Activated T-cell treated with anti-CD3 and anti-CD28 coated beads for 1 hour (primary cell): ENCODE results near the gene SRGAP2C.
"Not testable (repeated sequence)": the region's sequence is repeated elsewhere in the genome, so short reads cannot be mapped to it uniquely, and the experiment has no call there.

Experiments used
- DNase-seq: peaks from one replicate; pipeline ENCODE4 v3.0.0-alpha.2; 2020; ENCODE audit warnings: low read depth

Gene SRGAP2C

GRCh38 chr1:121184290-121185127 is at the start of gene SRGAP2C, which contains the start of gene FAM72B:
Gene SRGAP2C (plus strand): TSS chr1:121184975. CDS start chr1:121187447, 2,472 bp downstream.
Gene FAM72B (minus strand): TSS chr1:121184340. CDS start chr1:121183489, 851 bp downstream.
- peak; percentile 71 for DNase-seq

DNA sequence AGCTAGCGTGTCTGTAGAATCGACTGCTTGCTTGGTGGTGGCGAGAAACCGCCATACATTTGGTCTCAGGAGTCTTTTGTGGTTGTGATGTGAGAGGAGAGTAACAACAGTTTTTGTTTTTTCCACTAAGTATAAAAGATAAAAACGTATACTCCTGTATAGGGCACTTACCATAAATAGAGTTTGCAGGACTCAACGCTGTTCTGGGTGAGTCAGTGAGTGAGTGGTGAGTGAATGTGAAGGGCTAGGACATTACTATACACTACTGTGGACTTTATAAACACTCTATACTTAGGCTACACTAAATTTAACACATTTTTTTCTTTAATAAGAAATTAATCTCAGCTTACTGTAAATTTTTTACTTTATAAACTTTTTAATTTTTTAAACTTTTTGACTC is 44.4 kb upstream of the SRGAP2C start:
- DNase-seq: not testable (repeated sequence)

DNA sequence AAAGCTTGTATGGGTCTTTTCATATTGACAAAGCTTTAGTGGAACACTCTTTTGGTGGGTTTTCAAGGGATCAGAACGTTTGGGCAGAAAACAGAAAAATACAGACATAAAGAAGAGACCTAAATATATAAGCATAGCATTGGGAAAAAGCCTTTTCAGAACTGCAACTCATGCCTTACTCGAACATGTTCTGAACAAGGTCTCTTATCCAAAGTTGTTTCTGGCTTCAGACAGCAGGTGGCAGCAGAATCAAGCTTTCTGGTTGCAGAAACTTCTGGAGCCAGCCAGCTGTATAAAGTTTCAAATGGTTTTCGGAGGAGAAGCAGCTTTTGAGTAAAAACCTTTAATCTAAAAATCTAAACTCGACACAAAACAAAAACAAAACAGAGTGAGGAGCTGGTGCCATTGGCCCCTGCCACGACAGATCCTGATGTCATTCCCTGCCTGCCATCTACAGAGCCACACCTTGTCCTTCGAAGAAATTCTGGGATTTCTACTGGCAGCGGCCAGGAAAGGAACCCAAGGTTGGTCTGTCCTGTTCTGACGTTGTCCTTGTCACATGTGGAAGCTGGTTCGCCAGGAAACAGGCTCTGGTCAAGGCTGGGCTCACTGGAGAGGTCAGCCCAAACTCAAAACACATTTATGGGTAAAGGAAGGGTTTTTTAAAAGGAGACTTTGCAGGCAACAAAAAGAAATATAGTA is 36.1 kb upstream of the SRGAP2C start:
- not testable (repeated sequence) for DNase-seq

DNA sequence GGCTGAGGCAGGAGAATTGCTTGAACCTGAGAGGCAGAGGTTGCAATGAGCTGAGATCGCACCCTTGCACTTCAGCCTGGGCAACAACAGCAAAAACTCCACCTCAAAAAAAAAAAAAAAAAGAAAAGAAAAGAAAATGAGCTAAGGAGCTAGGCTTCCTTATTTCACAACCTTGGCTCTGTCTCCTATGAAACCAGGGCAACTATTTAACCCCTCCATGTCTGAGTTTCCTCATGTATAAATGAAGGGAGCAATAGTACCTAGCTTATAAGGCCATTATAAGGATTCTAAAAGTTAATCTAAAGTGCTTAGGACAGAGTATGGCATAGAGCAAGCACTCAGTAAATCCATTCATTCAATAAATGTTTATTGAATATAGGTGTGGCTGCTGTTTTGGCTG is 33.5 kb upstream of the SRGAP2C start:
- DNase-seq: not testable (repeated sequence)

GRCh38 chr1:121152788-121153187 is 32.0 kb upstream of the SRGAP2C start:
- DNase-seq: not testable (repeated sequence)

DNA sequence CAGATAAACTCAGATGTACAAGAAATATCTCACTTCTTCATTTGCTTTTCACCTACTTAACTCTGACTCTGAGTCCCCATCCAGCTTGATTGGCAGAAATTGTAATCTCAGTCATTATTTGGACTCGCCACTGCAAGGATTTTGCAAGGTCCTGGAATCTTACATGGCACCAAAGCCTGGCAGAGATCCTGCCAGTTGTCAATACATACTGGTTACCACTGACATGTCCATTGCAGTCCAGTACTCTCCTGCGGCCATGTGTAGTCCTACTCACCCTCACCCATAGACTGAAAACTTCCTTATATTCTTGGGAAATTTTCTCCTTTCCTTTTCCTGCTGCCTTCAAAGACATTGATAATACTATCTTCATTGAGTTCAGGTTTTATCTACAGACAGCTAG is 30.0 kb upstream of the SRGAP2C start:
- not testable (repeated sequence) for DNase-seq

DNA sequence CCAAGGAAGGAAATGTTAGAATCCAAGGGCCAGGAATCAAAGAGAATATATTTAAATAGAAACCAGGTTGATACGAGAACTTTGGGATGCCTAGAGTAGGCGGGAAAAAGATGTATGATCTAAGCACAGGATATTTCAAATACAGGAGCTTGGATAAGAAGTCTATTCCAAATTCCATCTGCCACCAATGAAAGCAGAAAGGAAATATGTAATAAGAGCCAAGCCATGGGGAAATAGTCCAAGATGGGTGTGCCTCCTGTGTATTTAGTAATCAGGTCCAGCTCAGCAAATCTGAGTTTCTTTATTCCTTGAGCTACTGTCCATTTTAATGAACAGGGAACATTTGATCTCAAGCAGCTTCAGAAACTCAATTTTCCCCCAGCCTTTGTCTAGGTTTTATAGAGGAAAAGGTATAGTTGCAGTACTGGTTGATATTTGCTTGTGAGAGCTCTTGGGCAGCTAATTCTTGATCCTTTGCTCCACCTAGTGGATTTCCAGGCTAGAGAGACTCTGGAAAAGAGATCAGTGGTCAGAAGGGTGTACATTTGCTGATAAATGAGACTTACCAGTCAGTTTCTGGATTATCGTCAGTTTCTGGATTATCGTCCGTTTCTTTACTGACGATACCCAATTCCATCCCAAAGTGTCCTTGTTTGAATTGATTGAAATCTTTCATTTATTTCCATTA is 29.0 kb upstream of the SRGAP2C start:
- not testable (repeated sequence) for DNase-seq

DNA sequence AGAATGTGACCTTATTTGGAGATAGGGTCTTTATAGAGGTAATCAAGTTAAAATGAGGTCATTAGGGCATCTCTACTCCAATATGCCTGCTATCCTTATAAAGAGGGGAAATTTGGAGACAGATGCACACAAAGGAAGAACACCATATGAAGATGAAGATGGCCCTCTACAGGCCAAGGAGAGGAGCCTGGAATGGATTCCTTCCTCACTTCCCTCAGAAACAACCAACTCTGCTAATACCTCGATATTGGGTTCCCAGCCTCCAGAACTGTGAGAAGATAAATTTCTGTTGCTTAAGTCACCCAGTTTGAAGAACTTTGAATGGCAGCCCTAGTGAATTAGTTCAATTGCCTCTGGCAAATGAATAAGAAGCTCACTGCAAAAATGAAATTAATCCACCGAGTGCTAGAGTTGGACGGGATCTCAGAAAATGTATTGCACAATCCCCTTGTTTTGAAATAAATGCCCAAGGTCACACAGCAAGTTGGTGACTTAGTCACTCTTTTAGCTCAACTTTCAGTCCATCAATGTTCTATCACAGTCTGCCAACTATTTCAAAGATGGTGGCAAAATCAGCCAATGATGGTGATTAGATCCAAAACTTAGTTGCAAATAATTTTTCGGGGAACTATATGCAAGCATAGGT is 27.7 kb upstream of the SRGAP2C start:
- not testable (repeated sequence) for DNase-seq

DNA sequence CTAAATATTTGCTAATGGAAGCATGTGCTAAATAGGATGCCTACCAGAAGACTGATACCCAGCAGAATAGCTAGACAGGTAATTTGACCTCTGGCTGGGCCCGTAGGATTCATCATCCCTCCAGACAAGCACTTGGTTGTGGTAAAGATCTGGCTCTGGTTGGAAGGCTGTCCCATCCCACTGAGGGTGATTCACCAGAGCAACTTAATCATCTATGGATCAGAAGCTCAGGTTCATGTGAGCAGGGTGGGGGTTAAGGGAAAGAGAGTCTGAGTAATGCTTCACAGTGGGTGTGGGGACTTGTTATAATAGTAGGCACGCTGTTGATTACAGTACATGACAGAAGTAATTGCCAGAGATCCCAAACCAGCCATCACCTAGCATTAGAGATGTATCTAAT is 27.2 kb upstream of the SRGAP2C start:
- DNase-seq: not testable (repeated sequence)

GRCh38 chr1:121160118-121160517 is 24.7 kb upstream of the SRGAP2C start:
- DNase-seq: not testable (repeated sequence)

DNA sequence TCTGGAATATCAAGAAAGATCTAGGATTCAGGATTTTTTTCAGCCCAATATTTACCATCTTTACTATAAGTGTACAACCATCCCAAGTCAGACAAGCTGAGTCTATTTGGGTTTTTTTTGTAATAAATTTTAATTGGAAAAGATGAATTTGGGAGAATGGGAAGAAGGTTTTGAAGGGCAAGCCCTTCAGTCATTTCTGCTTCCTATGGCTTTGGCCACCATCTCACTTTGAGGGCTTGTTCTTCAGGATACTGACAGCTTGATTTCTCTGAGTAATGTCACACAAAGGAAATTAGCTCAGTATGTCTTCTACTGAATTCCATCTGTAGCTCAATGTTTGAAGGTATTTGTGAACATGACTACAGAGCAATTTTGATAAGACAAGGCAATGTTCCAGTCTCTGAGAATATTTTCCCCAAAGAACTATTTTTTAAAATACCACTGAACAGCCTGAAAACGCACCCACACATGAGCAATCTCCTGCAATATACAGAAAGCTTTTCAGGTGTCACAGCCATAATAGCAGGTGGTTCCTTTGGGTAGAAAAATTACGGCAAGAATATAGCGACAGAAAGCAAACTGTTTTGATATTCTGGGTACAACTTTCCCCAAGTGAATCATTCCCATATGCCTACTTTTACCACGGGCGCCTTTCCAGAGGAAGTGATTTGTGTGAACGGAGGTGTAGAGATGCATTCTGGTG is 23.4 kb upstream of the SRGAP2C start:
- DNase-seq: not testable (repeated sequence)

- DNase-seq: not testable (repeated sequence)
Measured at GRCh38 chr1:121163850-121164757, 20.7 kb upstream of the SRGAP2C start.

- DNase-seq: not testable (repeated sequence)
Measured at GRCh38 chr1:121165296-121165695, 19.5 kb upstream of the SRGAP2C start.

DNA sequence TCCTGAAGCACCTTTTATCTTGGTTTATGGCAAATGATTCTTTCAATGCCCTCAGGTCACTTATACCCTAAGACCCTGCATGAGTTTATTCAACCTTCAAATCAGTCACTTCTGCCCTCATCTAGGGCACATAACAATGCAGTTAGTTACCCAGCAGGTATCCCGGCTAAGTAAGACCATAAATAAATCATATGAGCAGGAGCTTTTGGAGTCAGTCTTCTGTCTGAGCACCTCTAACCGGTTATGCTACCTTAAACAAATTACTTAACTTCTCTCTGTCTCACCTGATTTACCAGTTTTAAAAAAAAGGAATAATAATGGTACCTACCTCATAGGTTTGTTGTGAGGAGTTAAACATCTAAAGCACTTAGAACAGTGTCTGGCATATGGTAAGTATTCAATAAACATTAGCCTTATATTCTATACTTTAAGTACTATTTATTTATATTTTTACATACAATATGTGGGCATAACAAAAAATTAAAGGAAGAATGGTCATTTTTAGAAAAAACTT is 17.5 kb upstream of the SRGAP2C start:
- not testable (repeated sequence) for DNase-seq

DNA sequence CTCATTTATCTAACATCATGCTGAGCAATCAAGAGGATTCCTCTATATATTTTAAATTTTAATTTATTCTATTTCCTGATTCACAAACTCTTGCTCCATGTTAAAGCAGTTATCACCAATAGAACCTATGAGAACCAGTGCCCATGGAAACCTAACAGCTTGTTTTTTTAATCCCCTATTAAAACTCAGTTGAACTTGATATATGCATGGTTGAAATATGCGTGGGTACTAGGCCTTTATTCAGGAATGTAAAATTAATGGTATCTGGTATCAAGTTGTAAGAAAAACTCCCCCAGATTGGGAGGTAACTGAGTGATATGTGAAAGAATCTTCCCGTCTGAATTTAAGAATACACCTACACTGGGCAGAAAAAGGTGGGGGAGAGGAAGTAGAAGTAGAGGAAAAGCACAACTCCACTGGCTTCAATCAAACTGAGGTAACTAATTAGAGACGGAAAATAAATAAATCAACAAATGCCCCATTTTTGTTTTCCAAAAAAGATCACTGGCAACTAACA is 16.6 kb upstream of the SRGAP2C start:
- DNase-seq: not testable (repeated sequence)

- DNase-seq: not testable (repeated sequence)
Measured at GRCh38 chr1:121176649-121177048, 8.1 kb upstream of the SRGAP2C start.

- DNase-seq: not testable (repeated sequence)
Measured at GRCh38 chr1:121178197-121178596, 6.6 kb upstream of the SRGAP2C start.

DNA sequence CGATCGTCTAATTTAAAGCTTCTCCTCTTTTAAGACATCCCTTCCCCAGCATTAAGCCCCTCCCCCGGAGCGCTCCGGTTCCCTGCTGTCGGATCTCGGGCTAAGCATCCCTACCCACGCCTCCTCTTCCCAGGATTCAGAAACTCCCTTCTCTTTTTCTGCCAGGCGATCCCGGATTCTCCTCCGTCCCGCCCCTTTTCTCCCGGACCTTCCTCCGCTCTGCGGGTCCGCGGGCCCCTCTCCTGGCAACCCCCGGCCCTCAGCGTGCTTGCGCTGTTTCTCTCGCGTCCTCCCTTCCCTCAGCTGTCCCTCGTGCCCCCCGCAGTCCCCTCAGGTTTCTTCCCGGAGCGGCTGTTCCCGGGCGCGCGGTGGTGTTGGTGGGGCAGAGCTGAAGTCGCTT is 908 bp upstream of the SRGAP2C start:
- DNase-seq: not testable (repeated sequence)

DNA sequence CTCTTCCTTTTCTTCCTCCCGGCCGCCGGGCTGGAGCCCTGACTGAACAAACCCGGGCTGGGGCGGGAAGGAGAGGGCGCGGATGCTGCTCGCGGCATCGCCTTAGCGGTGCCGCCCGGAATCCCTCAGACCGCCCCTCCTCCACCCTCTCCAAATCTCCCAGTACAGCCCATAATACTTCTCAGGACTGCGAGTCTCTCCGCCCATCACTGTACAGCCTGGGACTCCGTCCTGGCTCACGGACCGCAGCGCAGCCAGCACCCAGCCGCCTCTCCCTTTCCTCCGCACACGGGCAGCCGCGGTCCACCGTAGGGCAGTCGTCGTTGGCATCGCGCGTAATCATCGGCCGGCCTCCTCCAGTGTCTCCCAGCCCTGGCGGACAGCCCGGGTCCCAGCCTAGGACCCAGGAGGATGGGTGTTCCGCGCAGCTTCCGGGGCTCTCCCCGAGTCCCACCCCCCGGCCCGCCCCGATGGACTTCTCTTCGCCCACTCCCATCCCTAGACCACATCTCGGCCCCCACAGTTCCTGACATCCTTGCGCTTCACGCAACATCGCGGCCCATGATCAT is 449 bp downstream of the SRGAP2C start:
- not testable (repeated sequence) for DNase-seq
